ENCODE measurements around the gene CD9.

Gene CD9

DNA sequence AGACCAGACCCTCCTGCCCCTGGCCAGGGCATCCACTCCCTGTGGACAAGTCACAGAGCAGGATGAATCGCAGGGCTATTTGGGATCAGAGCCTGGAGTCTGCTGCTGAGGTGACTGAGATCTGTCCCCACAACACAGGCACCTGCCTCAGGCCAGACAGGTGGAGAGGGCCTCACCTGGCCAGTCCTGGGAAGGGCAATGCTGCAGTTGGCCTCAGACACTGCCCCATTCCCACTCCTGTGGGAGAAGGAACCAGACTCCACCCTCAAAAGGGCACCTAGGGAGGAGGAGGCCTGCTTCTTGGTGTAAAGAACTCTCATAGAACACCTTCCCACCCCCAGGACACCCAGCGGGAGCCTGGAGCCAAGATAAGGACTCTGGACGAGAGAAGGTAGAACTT lies 62.0 kb downstream of the CD9 start:
- CTCF ChIA-PET, result interaction anchor here (1.7 kb wide), 1 partner anchor 17 kb away, joined by 6 read pairs; no protein-coding TSS in a partner anchor

DNA sequence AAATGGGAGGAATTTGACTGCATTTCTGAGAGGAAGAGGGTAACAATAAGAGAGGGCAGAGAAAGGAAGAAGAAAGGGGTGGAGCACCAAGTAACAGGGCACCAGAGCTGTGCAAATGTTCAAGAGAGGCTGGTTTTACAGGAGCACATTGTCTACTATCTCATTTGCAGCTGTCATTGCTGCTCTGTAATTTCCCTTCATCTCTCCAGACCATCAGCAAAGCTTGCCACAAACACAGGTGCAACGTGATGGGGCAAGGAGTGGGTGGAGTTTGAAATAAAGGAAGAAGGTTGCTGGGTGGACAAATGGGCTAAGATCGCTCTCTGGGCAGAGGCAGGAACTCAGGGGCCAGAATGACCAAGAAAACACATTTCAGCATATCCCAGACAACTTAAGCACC lies 62.4 kb downstream of the CD9 start:
- TF ChIP-seq LEF1 (IDR thresholded peaks at IDR 0.05; ENCODE audit: borderline replicate concordance) (no peak), NFRKB (IDR thresholded peaks at IDR 0.05) (no peak), FOXA1 (IDR thresholded peaks at IDR 0.05) (no peak), ELF4 (IDR thresholded peaks at IDR 0.05) (no peak), SP1 (IDR thresholded peaks at IDR 0.05) (no peak), ARNT (IDR thresholded peaks at IDR 0.05) (no peak), L3MBTL2 (conservative IDR thresholded peaks at IDR 0.05) (no peak), TARDBP (IDR thresholded peaks at IDR 0.05) (no peak), ZNF384 (IDR thresholded peaks at IDR 0.05) (no peak), FOXM1 (IDR thresholded peaks at IDR 0.05; ENCODE audit: borderline replicate concordance) (no peak), FOXK2 (IDR thresholded peaks at IDR 0.05) (no peak), CTBP1 (IDR thresholded peaks at IDR 0.05; ENCODE audit: borderline replicate concordance) (no peak), HDGF (IDR thresholded peaks at IDR 0.05; ENCODE audit: borderline replicate concordance) (no peak)
- TF ChIP-seq, protein P1, sequence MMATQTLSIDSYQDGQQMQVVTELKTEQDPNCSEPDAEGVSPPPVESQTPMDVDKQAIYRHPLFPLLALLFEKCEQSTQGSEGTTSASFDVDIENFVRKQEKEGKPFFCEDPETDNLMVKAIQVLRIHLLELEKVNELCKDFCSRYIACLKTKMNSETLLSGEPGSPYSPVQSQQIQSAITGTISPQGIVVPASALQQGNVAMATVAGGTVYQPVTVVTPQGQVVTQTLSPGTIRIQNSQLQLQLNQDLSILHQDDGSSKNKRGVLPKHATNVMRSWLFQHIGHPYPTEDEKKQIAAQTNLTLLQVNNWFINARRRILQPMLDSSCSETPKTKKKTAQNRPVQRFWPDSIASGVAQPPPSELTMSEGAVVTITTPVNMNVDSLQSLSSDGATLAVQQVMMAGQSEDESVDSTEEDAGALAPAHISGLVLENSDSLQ (IDR thresholded peaks at IDR 0.05), result no peak
- DNase-seq (ENCODE audit: extremely low spot score), result no peak
- POLR2A ChIA-PET, result no interaction called here
- CTCF ChIA-PET, result no interaction called here

More for the DNA sequence above, 62.0 kb downstream of the CD9 start:
- POLR2A ChIA-PET, result no interaction called here
- DNase-seq (ENCODE audit: extremely low spot score), result no peak
- no peak for TF ChIP-seq FOXA1 (IDR thresholded peaks at IDR 0.05)
- TF ChIP-seq ARNT (IDR thresholded peaks at IDR 0.05), result no peak
- no peak for TF ChIP-seq SP1 (IDR thresholded peaks at IDR 0.05)
- no peak for TF ChIP-seq TARDBP (IDR thresholded peaks at IDR 0.05)
- no peak for TF ChIP-seq FOXK2 (IDR thresholded peaks at IDR 0.05)
- no peak for TF ChIP-seq ELF4 (IDR thresholded peaks at IDR 0.05)
- no peak for TF ChIP-seq HDGF (IDR thresholded peaks at IDR 0.05; ENCODE audit: borderline replicate concordance)
- TF ChIP-seq L3MBTL2 (conservative IDR thresholded peaks at IDR 0.05), result no peak

DNA sequence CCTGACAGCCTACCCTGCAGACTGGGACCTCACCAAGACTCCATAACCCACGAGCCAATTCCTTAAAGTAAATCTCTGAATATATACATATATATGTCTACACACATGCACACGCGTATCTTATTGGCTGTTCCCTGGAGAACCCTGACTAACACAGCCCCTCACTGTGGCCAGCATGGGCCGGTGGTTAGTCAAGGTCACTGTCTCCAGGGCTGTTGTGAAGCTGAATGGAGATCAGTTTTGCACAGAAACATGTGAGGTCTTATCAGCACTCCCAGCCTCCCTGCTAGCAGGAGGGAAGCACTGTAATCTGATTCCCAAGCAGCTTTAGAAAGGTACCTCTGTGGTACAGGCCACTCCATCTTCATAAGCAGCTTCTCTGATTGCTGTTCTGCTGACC lies 63.7 kb downstream of the CD9 start:
- ChIA-PET POLR2A (interaction anchor here (1.0 kb wide), 1 partner anchor 9 kb away, joined by 3 read pairs; no protein-coding TSS in a partner anchor), CTCF (interaction anchor here (0.5 to 0.6 kb wide), 2 partner anchors 15 to 126 kb away, joined by 3 to 4 read pairs; no protein-coding TSS in a partner anchor)
- DNase-seq (ENCODE audit: extremely low spot score), result peak; percentile 44
- TF ChIP-seq L3MBTL2 (conservative IDR thresholded peaks at IDR 0.05) (peak; percentile 34), FOXM1 (IDR thresholded peaks at IDR 0.05; ENCODE audit: borderline replicate concordance) (no peak), SUZ12 (IDR thresholded peaks at IDR 0.05) (no peak)
- TF ChIP-seq, protein P1 (IDR thresholded peaks at IDR 0.05), result no peak

- TF ChIP-seq SUZ12 (IDR thresholded peaks at IDR 0.05) (no peak), FOXM1 (IDR thresholded peaks at IDR 0.05; ENCODE audit: borderline replicate concordance) (no peak), FOXK2 (IDR thresholded peaks at IDR 0.05) (no peak), CTBP1 (IDR thresholded peaks at IDR 0.05; ENCODE audit: borderline replicate concordance) (no peak), ELF4 (IDR thresholded peaks at IDR 0.05) (no peak)
- TF ChIP-seq, protein P1 (IDR thresholded peaks at IDR 0.05), result no peak
- ChIA-PET POLR2A (interaction anchor here (1.0 kb wide), 1 partner anchor 9 kb away, joined by 3 read pairs; no protein-coding TSS in a partner anchor), CTCF (interaction anchor here (0.6 to 0.8 kb wide), 2 partner anchors 14 to 126 kb away, joined by 4 to 5 read pairs; no protein-coding TSS in a partner anchor)
- no peak for DNase-seq (ENCODE audit: extremely low spot score)
Observed at GRCh38 chr12:6264402-6265037, 64.3 kb downstream of the CD9 start.

DNA sequence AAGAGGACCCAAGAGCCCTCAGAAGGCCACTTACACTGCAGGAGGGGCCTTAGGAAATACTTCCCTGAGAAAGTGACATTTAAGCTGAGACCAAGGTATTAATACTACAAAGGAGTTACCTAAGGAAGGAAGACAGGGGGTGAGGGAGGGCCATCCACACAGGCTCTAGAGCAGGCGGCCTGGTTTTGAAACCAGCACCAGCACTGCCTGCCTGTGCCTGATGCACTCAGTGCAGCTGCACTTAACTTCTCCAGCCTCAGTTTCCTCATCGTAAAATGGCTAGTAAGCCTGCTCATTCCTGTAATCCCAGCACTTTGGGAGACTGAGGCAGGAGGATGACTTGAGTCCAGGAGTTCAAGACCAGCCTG lies 64.8 kb downstream of the CD9 start:
- POLR2A ChIA-PET, result no interaction called here
- CTCF ChIA-PET, result interaction anchor here (0.8 kb wide), 1 partner anchor 14 kb away, joined by 5 read pairs; no protein-coding TSS in a partner anchor
- TF ChIP-seq FOXK2 (IDR thresholded peaks at IDR 0.05) (no peak), L3MBTL2 (conservative IDR thresholded peaks at IDR 0.05) (no peak), CTBP1 (IDR thresholded peaks at IDR 0.05; ENCODE audit: borderline replicate concordance) (no peak), LEF1 (IDR thresholded peaks at IDR 0.05; ENCODE audit: borderline replicate concordance) (no peak), SUZ12 (IDR thresholded peaks at IDR 0.05) (no peak), FOXA1 (IDR thresholded peaks at IDR 0.05) (no peak), SP1 (IDR thresholded peaks at IDR 0.05) (no peak), ELF4 (IDR thresholded peaks at IDR 0.05) (no peak), ZNF384 (IDR thresholded peaks at IDR 0.05) (no peak), TARDBP (IDR thresholded peaks at IDR 0.05) (no peak), FOXM1 (IDR thresholded peaks at IDR 0.05; ENCODE audit: borderline replicate concordance) (no peak), ARNT (IDR thresholded peaks at IDR 0.05) (no peak), NFRKB (IDR thresholded peaks at IDR 0.05) (no peak), BHLHE40 (IDR thresholded peaks at IDR 0.05; ENCODE audit: borderline replicate concordance) (no peak), HDGF (IDR thresholded peaks at IDR 0.05; ENCODE audit: borderline replicate concordance) (no peak)
- TF ChIP-seq, protein P1 (IDR thresholded peaks at IDR 0.05), result no peak

GRCh38 chr12:6266541-6266966 lies 66.4 kb downstream of the CD9 start:
- no peak for DNase-seq (ENCODE audit: extremely low spot score)
- TF ChIP-seq LEF1 (IDR thresholded peaks at IDR 0.05; ENCODE audit: borderline replicate concordance) (no peak), SP1 (IDR thresholded peaks at IDR 0.05) (no peak), FOXK2 (IDR thresholded peaks at IDR 0.05) (no peak), SUZ12 (IDR thresholded peaks at IDR 0.05) (no peak), L3MBTL2 (conservative IDR thresholded peaks at IDR 0.05) (no peak), NFRKB (IDR thresholded peaks at IDR 0.05) (no peak), ZNF384 (IDR thresholded peaks at IDR 0.05) (no peak), BHLHE40 (IDR thresholded peaks at IDR 0.05; ENCODE audit: borderline replicate concordance) (no peak)
- TF ChIP-seq, protein P1 (IDR thresholded peaks at IDR 0.05), result no peak
- CTCF ChIA-PET, result interaction anchor here (0.7 kb wide), 1 partner anchor 228 kb away, joined by 3 read pairs; no protein-coding TSS in a partner anchor
- POLR2A ChIA-PET, result interaction anchor here (0.6 kb wide), 1 partner anchor 37 kb away, joined by 3 read pairs; no protein-coding TSS in a partner anchor

More for the DNA sequence above, 64.8 kb downstream of the CD9 start:
- no peak for DNase-seq (ENCODE audit: extremely low spot score)

All from HEK293T (cell line).